ENCODE data around the gene ARRB1.

DNA sequence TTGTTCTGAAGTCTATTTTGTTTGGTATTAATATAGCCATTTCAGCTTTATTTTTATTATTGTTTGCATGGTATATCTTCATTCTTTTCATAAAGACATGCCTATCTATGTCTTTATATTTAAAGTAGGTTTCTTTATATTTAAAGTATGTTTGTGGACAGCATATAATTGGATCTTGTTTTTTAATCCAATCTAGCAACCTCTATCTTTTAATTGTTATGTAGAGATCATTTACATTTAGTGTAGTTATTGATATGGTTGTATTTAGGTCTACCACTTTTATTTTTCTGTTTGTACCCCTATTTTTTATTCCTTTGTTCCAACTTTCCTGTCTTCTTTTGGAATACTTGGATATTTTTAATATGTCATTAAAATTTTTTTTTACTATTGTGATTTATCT, 97.1 kb downstream of the ARRB1 start:
- no peak for TF ChIP-seq GATA3 (IDR thresholded peaks at IDR 0.05; ENCODE audit: low read depth, low read length)
- no peak for TF ChIP-seq GATA2 (IDR thresholded peaks at IDR 0.05; ENCODE audit: low read depth, low read length)

All from SH-SY5Y (cell line).